ENCODE measurements around the gene CD300C.
"Not testable (repeated sequence)": the region's sequence is repeated elsewhere in the genome, so short reads cannot be mapped to it uniquely, and the experiment has no call there.

GRCh38 chr17:74558402-74558801, 12.5 kb upstream of the CD300C start:
- TF ChIP-seq, protein P1, sequence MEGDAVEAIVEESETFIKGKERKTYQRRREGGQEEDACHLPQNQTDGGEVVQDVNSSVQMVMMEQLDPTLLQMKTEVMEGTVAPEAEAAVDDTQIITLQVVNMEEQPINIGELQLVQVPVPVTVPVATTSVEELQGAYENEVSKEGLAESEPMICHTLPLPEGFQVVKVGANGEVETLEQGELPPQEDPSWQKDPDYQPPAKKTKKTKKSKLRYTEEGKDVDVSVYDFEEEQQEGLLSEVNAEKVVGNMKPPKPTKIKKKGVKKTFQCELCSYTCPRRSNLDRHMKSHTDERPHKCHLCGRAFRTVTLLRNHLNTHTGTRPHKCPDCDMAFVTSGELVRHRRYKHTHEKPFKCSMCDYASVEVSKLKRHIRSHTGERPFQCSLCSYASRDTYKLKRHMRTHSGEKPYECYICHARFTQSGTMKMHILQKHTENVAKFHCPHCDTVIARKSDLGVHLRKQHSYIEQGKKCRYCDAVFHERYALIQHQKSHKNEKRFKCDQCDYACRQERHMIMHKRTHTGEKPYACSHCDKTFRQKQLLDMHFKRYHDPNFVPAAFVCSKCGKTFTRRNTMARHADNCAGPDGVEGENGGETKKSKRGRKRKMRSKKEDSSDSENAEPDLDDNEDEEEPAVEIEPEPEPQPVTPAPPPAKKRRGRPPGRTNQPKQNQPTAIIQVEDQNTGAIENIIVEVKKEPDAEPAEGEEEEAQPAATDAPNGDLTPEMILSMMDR (conservative IDR thresholded peaks at IDR 0.05 in 1 of 2, IDR thresholded peaks at IDR 0.05 in 1 of 2; ENCODE audit: extremely low read depth in 1 of 2, insufficient read depth in 1 of 2, low read depth in 1 of 2, low read length in 2 of 2): not testable (repeated sequence)
- not testable (repeated sequence) for TF ChIP-seq EZH2 (IDR thresholded peaks at IDR 0.05; ENCODE audit: borderline replicate concordance, low read length)

Data from mammary epithelial cell (primary cell).